Mesendoderm (in vitro differentiated cells): Measurements from ENCODE around the gene E2F3.

Experiments used
- DNase-seq: peaks from one replicate; pipeline ENCODE4 v3.0.0; 2013
- H2AK5ac ChIP-seq: 2 replicates; pipeline ENCODE4 v1.6.1; 2013; ENCODE audit warnings: low read length, inconsistent platforms
- H2BK120ac ChIP-seq: 2 replicates; pipeline ENCODE4 v1.6.1; 2013; ENCODE audit warnings: low read depth, mild to moderate bottlenecking, low read length, moderate library complexity, mixed read lengths
- H2BK15ac ChIP-seq: replicated peaks from 2 replicates; pipeline ENCODE4 v1.6.1; 2013; ENCODE audit warnings: low read depth, mild to moderate bottlenecking, moderate library complexity
- H2BK5ac ChIP-seq: 2 replicates; pipeline ENCODE4 v1.6.1; 2013; ENCODE audit warnings: low read length, inconsistent platforms
- H3K18ac ChIP-seq: 2 replicates; pipeline ENCODE4 v1.6.1; 2013; ENCODE audit warnings: mild to moderate bottlenecking, low read length, mixed read lengths
- H3K23ac ChIP-seq: one replicate; pipeline ENCODE4 v1.6.1; 2013; ENCODE audit warnings: low read length
- H3K27ac ChIP-seq: 2 replicates; pipeline ENCODE4 v1.5.1; 2013; ENCODE audit warnings: low read depth, mild to moderate bottlenecking, inconsistent platforms, low read length, moderate library complexity
- H3K27me3 ChIP-seq: 2 replicates; pipeline ENCODE4 v1.6.1; 2013; ENCODE audit warnings: low read length, control low read depth, mild to moderate bottlenecking, inconsistent platforms; ENCODE audit not compliant: insufficient read depth, poor library complexity
- H3K36me3 ChIP-seq: 2 replicates; pipeline ENCODE4 v1.6.1; 2013; ENCODE audit warnings: low read length, inconsistent platforms; ENCODE audit not compliant: control insufficient read depth, insufficient read depth
- H3K4ac ChIP-seq: one replicate; pipeline ENCODE4 v1.6.1; 2013; ENCODE audit warnings: low read depth, mild to moderate bottlenecking, low read length, moderate library complexity
- H3K4me1 ChIP-seq: 2 replicates; pipeline ENCODE4 v1.6.1; 2013; ENCODE audit warnings: low read depth, low read length, inconsistent platforms; ENCODE audit not compliant: control insufficient read depth
- H3K4me2 ChIP-seq: 2 replicates; pipeline ENCODE4 v1.6.1; 2013; ENCODE audit warnings: low read length
- H3K4me3 ChIP-seq: 2 replicates; pipeline ENCODE4 v1.5.1; 2013; ENCODE audit warnings: mild to moderate bottlenecking, low read length
- H3K56ac ChIP-seq: one replicate; pipeline ENCODE4 v1.6.1; 2013; ENCODE audit warnings: low read length
- H3K79me1 ChIP-seq: 2 replicates; pipeline ENCODE4 v1.6.1; 2013; ENCODE audit warnings: low read length, inconsistent platforms
- H3K79me2 ChIP-seq: 2 replicates; pipeline ENCODE4 v1.6.1; 2013; ENCODE audit warnings: mild to moderate bottlenecking, low read length; ENCODE audit not compliant: control insufficient read depth, insufficient read depth
- H3K9ac ChIP-seq: 2 replicates; pipeline ENCODE4 v1.6.1; 2013; ENCODE audit warnings: low read length, inconsistent platforms
- H4K5ac ChIP-seq: one replicate; pipeline ENCODE4 v1.6.1; 2013; ENCODE audit warnings: low read length
- H4K8ac ChIP-seq: one replicate; pipeline ENCODE4 v1.6.1; 2013; ENCODE audit warnings: low read depth, mild to moderate bottlenecking, control low read depth, low read length, moderate library complexity
- WGBS: extraction: QIAGEN DNeasy Blood & Tissue Kit; methylation state at CpG from one replicate; pipeline ENCODE4 v1.1.7; 2013; ENCODE audit warnings: low lambda C conversion rate, missing lambda C conversion rate; ENCODE audit not compliant: insufficient coverage; ENCODE audit errors: extremely low coverage; 5-methylcytosine and 5-hydroxymethylcytosine counted together

E2F3 gene

GRCh38 chr6:20427856-20428255, 26.2 kb downstream of the E2F3 start:
- Histone ChIP-seq H3K18ac (no peak overlapping the region), H3K56ac (no peak overlapping the region), H3K79me2 (peaks cover 82% of the 10 kb centered on the region), H3K36me3 (no peaks in the 10 kb centered on the region), H2AK5ac (no peak overlapping the region), H3K27ac (no peak overlapping the region), H2BK15ac (no peak overlapping the region), H3K23ac (no peak overlapping the region), H3K9ac (no peak overlapping the region), H3K4ac (no peak overlapping the region), H3K4me2 (no peak overlapping the region), H3K4me1 (peaks cover 6% of the 10 kb centered on the region), H4K8ac (no peak overlapping the region), H2BK120ac (no peak overlapping the region), H2BK5ac (no peak overlapping the region), H3K27me3 (no peaks in the 10 kb centered on the region), H3K4me3 (no peak overlapping the region), H4K5ac (no peak overlapping the region), H3K79me1 (peaks cover 36% of the 10 kb centered on the region)
- DNase-seq, result no peak
- no CpG with 5 or more reads among the region's 6 CpGs for WGBS

GRCh38 chr6:20432692-20433091, 31.0 kb downstream of the E2F3 start:
- no peak overlapping the region for H3K4ac ChIP-seq
- H3K36me3 ChIP-seq, result no peaks in the 10 kb centered on the region
- no peak overlapping the region for H2BK5ac ChIP-seq
- no peaks in the 10 kb centered on the region for H3K27me3 ChIP-seq
- H3K4me3 ChIP-seq, result no peak overlapping the region
- no peak overlapping the region for H3K9ac ChIP-seq
- H3K79me2 ChIP-seq, result peaks cover 73% of the 10 kb centered on the region
- WGBS, result no CpG with 5 or more reads among the region's 5 CpGs
- no peak overlapping the region for H2BK15ac ChIP-seq
- DNase-seq, result no peak
- H3K4me1 ChIP-seq, result no peaks in the 10 kb centered on the region
- H4K8ac ChIP-seq, result no peak overlapping the region
- H3K23ac ChIP-seq, result no peak overlapping the region
- H2AK5ac ChIP-seq, result no peak overlapping the region
- H2BK120ac ChIP-seq, result no peak overlapping the region
- H3K27ac ChIP-seq, result no peak overlapping the region
- H3K4me2 ChIP-seq, result no peak overlapping the region
- no peak overlapping the region for H3K56ac ChIP-seq
- H4K5ac ChIP-seq, result no peak overlapping the region
- H3K79me1 ChIP-seq, result peaks cover 34% of the 10 kb centered on the region
- no peak overlapping the region for H3K18ac ChIP-seq

DNA sequence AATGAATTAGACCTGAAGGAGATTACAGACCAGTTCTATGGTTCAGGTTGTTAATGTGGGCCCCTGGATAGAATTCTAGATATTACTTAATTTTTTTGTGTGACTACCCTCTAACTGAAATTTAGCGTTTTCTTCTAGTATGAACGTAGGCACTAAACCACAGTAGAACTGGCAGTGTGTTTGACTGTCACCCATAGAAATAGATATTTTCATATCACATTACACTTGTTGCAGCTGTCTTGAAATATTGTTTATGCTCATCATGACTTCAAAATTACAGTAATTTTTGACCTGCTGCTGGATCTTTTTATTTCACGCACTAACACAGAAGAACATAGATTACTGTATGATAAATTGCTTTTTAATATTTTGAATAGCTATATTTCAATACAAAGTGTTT, 31.6 kb downstream of the E2F3 start:
- Histone ChIP-seq H4K5ac (no peak overlapping the region), H3K9ac (no peak overlapping the region), H2AK5ac (no peak overlapping the region), H3K4me2 (no peak overlapping the region), H3K4me1 (no peaks in the 10 kb centered on the region), H3K4ac (no peak overlapping the region), H3K27ac (no peak overlapping the region), H3K4me3 (no peak overlapping the region), H2BK120ac (no peak overlapping the region), H3K56ac (no peak overlapping the region), H3K23ac (no peak overlapping the region), H3K36me3 (no peaks in the 10 kb centered on the region), H2BK15ac (no peak overlapping the region), H3K79me1 (peaks cover 34% of the 10 kb centered on the region), H3K18ac (no peak overlapping the region), H4K8ac (no peak overlapping the region), H2BK5ac (no peak overlapping the region), H3K79me2 (peaks cover 71% of the 10 kb centered on the region), H3K27me3 (no peaks in the 10 kb centered on the region)
- DNase-seq, result no peak
- WGBS, result no CpG with 5 or more reads among the region's 3 CpGs

DNA sequence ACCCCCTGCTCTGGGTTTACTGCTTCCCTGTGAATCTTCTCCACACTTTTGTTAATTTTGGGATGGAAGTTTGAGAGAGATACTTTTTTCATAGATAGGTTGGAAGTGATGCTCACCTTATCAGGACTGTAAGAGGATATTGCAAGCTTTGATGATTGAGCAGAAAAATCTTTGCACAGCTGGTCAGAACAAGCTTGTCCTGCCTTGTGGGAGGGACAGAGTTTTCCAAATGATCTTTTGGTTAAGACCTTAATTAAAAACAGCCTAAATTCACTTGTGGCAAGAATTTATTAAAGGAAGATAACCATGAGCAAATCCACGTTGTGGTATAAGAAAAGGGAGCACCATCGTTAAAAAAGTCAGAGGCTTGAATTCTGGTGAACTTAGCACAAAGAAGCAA, 32.2 kb downstream of the E2F3 start:
- no peak overlapping the region for H3K9ac ChIP-seq
- no peak overlapping the region for H3K23ac ChIP-seq
- no peaks in the 10 kb centered on the region for H3K4me1 ChIP-seq
- no peak overlapping the region for H2AK5ac ChIP-seq
- H3K4me3 ChIP-seq, result no peak overlapping the region
- DNase-seq, result no peak
- H3K4me2 ChIP-seq, result no peak overlapping the region
- H2BK15ac ChIP-seq, result no peak overlapping the region
- WGBS, result no CpG with 5 or more reads among the region's 2 CpGs
- no peak overlapping the region for H3K18ac ChIP-seq
- no peak overlapping the region for H3K4ac ChIP-seq
- H2BK120ac ChIP-seq, result no peak overlapping the region
- no peaks in the 10 kb centered on the region for H3K27me3 ChIP-seq
- H3K79me1 ChIP-seq, result peaks cover 32% of the 10 kb centered on the region
- no peak overlapping the region for H3K56ac ChIP-seq
- no peak overlapping the region for H3K27ac ChIP-seq
- H4K8ac ChIP-seq, result no peak overlapping the region
- peaks cover 71% of the 10 kb centered on the region for H3K79me2 ChIP-seq
- H3K36me3 ChIP-seq, result no peaks in the 10 kb centered on the region
- no peak overlapping the region for H4K5ac ChIP-seq
- H2BK5ac ChIP-seq, result no peak overlapping the region

GRCh38 chr6:20434766-20435165, 33.1 kb downstream of the E2F3 start:
- WGBS, result no CpG with 5 or more reads among the region's 6 CpGs

DNA sequence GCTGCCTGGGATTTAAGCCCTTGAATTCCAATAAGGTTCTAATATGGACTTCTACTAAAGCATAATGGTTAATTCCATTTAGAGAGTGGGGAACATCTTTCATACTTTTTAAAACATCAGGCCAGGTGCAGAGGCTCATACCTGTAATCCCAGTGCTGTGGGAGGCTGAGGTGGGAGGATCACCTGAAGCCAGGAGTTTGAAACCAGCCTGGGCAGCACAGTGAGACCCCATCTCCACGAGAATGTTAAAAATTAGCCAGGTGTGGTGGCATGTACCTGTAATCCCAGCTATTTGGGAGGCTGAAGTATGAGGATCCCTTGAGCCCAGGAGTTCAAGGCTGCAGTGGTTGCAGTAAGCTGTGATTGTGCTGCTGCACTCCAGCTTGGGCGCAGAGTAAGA, 35.0 kb downstream of the E2F3 start:
- no peak overlapping the region for H3K18ac ChIP-seq
- H3K4me1 ChIP-seq, result no peaks in the 10 kb centered on the region
- no peaks in the 10 kb centered on the region for H3K36me3 ChIP-seq
- DNase-seq, result no peak
- H3K4ac ChIP-seq, result no peak overlapping the region
- H3K4me3 ChIP-seq, result no peak overlapping the region
- no peak overlapping the region for H3K9ac ChIP-seq
- H3K27me3 ChIP-seq, result no peaks in the 10 kb centered on the region
- no peak overlapping the region for H2BK5ac ChIP-seq
- H4K5ac ChIP-seq, result no peak overlapping the region
- H3K4me2 ChIP-seq, result no peak overlapping the region
- no peak overlapping the region for H2BK120ac ChIP-seq
- H3K27ac ChIP-seq, result no peak overlapping the region
- H3K23ac ChIP-seq, result no peak overlapping the region
- no peak overlapping the region for H2BK15ac ChIP-seq
- H4K8ac ChIP-seq, result no peak overlapping the region
- no peak overlapping the region for H2AK5ac ChIP-seq
- H3K56ac ChIP-seq, result no peak overlapping the region
- H3K79me2 ChIP-seq, result peaks cover 72% of the 10 kb centered on the region
- peaks cover 23% of the 10 kb centered on the region for H3K79me1 ChIP-seq
- WGBS, result no CpG with 5 or more reads among the region's 2 CpGs

More at GRCh38 chr6:20434766-20435165, 33.1 kb downstream of the E2F3 start:
- Histone ChIP-seq H3K18ac (no peak overlapping the region), H3K4me2 (no peak overlapping the region), H4K5ac (no peak overlapping the region), H3K36me3 (no peaks in the 10 kb centered on the region), H2BK5ac (no peak overlapping the region), H3K27me3 (no peaks in the 10 kb centered on the region), H3K23ac (no peak overlapping the region), H2BK15ac (no peak overlapping the region), H3K79me1 (peaks cover 27% of the 10 kb centered on the region), H2BK120ac (no peak overlapping the region), H3K4ac (no peak overlapping the region), H4K8ac (no peak overlapping the region), H3K4me1 (no peaks in the 10 kb centered on the region), H3K56ac (no peak overlapping the region), H3K9ac (no peak overlapping the region), H3K79me2 (peaks cover 73% of the 10 kb centered on the region), H3K27ac (no peak overlapping the region), H3K4me3 (no peak overlapping the region), H2AK5ac (no peak overlapping the region)
- no peak for DNase-seq
